Mammary epithelial cell (primary cell): ENCODE data around the gene NOG.

Source experiments
- EZH2 ChIP-seq: IDR thresholded peaks from 2 replicates; pipeline ENCODE4 v1.6.1; 2012; ENCODE audit warnings: low read length, inconsistent platforms, borderline replicate concordance
- TF ChIP-seq, protein P1 (sequence below), 2 donors: IDR thresholded peaks in 1 of 2; conservative IDR thresholded peaks in 1 of 2; 2 replicates each; pipeline ENCODE4 v1.5.1; 2011 to 2012; ENCODE audit warnings: inconsistent platforms in 2 of 2, low read length in 2 of 2, mild to moderate bottlenecking in 2 of 2, control low read depth in 1 of 2, low read depth in 1 of 2; ENCODE audit not compliant: insufficient read depth in 1 of 2; ENCODE audit errors: extremely low read depth in 1 of 2

DNA sequence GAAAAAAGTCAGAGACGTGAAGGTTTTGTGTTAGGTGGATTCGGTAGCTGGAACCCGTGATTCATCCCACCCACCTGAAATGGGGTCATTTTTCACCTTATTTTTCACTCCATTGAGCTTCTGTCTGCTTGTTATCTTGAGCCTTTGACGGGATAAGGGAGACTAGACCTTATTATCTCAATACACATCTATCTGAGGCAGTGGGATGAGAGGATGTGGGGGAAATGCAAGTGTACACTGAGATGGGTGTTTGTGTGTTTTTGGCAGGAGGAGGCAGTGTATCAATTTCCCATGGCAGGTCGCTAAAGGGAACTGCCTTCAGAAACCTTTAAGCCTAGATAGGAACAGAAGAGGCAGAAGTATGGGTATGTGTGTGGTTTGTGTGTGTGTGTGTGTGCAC lies 6.2 kb upstream of the NOG start:
- TF ChIP-seq, protein P1, sequence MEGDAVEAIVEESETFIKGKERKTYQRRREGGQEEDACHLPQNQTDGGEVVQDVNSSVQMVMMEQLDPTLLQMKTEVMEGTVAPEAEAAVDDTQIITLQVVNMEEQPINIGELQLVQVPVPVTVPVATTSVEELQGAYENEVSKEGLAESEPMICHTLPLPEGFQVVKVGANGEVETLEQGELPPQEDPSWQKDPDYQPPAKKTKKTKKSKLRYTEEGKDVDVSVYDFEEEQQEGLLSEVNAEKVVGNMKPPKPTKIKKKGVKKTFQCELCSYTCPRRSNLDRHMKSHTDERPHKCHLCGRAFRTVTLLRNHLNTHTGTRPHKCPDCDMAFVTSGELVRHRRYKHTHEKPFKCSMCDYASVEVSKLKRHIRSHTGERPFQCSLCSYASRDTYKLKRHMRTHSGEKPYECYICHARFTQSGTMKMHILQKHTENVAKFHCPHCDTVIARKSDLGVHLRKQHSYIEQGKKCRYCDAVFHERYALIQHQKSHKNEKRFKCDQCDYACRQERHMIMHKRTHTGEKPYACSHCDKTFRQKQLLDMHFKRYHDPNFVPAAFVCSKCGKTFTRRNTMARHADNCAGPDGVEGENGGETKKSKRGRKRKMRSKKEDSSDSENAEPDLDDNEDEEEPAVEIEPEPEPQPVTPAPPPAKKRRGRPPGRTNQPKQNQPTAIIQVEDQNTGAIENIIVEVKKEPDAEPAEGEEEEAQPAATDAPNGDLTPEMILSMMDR (conservative IDR thresholded peaks at IDR 0.05 in 1 of 2, IDR thresholded peaks at IDR 0.05 in 1 of 2; ENCODE audit: extremely low read depth in 1 of 2, insufficient read depth in 1 of 2, low read depth in 1 of 2, low read length in 2 of 2): no peak
- no peak for TF ChIP-seq EZH2
